ENCODE results near the gene MED28.
A peak's percentile ranks its signal among the peaks of the same experiment; 100 is the strongest.
"Not testable (repeated sequence)": the region's sequence is repeated elsewhere in the genome, so short reads cannot be mapped to it uniquely, and the experiment has no call there.

MED28 gene, protein sequence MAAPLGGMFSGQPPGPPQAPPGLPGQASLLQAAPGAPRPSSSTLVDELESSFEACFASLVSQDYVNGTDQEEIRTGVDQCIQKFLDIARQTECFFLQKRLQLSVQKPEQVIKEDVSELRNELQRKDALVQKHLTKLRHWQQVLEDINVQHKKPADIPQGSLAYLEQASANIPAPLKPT

GRCh38 chr4:17614416-17615299 lies at the start of gene MED28:
TSS of gene MED28 (plus strand) at chr4:17614641. CDS start at chr4:17614655, 14 bp downstream.
- Histone ChIP-seq H3K27me3 (no peaks in the 10 kb centered on the region), H3K4me1 (peaks cover 0 to 49% (median 34%) of the 10 kb centered on the region in 4 donors), H3K9me3 (no peaks in the 10 kb centered on the region), H3K36me3 (peaks cover 0 to 23% (median 14%) of the 10 kb centered on the region in 3 donors), H3K4me3 (peak within 1 kb of the TSS; percentile 79 to 87), H3K27ac (peak within 1 kb of the TSS; percentile 82 to 88)
- intact Hi-C loops (cut with DNase I; ENCODE audit: low total_unique reads), result loop anchor here (5.0 to 10.0 kb wide), 2 partner anchors 37 to 190 kb away; partner anchors contain the start of gene LAP3
- peak in 1 of 2 experiments; percentile 36 for TF ChIP-seq CTCF (IDR thresholded peaks at IDR 0.05)
- DNase-seq, result peak; percentile 97 to 98

DNA sequence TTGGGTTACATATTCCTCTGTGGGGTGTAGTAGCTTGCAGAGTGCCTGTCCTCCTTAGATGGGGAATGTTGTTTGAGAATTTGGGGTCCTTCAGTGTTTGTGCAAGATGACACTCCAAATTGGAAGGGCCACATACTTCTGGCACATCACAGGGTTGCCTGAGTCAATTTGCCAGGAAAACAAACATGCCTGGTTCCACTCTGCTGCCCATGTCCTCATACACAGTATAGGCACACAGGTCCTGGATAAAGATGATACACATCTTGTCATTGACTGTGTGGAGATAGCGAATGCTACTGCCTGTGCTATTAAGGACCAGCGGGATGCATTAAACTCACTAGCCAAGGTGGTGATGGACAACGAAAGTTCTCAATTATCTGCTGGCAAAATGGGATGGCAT lies 48.6 kb upstream of the MED28 start:
- intact Hi-C loops (cut with DNase I; ENCODE audit: low total_unique reads), result no loop called here

DNA sequence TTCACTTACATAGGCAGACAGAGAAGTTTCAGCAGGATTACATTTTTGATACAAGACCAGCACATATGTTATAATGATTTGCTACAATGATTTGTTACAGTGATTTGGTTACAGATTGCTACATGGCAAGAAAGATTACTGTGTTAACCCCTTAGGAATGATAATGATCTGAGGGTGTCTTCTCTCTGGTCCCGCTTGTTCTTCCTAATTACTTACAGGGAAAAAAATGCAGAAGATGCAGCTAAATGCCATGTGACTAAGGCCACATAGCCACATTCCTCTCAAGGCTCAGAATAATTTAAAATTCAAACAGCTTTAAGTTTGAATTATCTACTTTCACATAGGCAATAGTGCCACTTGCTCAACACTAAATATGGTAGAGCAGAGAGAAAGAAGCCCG lies 47.2 kb upstream of the MED28 start:
- Histone ChIP-seq H3K4me1 (no peaks in the 10 kb centered on the region), H3K9me3 (no peaks in the 10 kb centered on the region), H3K27me3 (no peaks in the 10 kb centered on the region), H3K36me3 (no peaks in the 10 kb centered on the region), H3K4me3 (no peak overlapping the region), H3K27ac (no peak overlapping the region)
- intact Hi-C loops (cut with DNase I; ENCODE audit: low total_unique reads), result no loop called here
- TF ChIP-seq CTCF (IDR thresholded peaks at IDR 0.05), result no peak
- no peak for DNase-seq

More for the DNA sequence above, 48.6 kb upstream of the MED28 start:
- DNase-seq, result no peak
- Histone ChIP-seq H3K9me3 (no peaks in the 10 kb centered on the region), H3K27me3 (no peaks in the 10 kb centered on the region), H3K4me1 (no peaks in the 10 kb centered on the region), H3K27ac (no peak overlapping the region), H3K4me3 (no peak overlapping the region), H3K36me3 (no peaks in the 10 kb centered on the region)
- TF ChIP-seq CTCF (IDR thresholded peaks at IDR 0.05), result no peak

DNA sequence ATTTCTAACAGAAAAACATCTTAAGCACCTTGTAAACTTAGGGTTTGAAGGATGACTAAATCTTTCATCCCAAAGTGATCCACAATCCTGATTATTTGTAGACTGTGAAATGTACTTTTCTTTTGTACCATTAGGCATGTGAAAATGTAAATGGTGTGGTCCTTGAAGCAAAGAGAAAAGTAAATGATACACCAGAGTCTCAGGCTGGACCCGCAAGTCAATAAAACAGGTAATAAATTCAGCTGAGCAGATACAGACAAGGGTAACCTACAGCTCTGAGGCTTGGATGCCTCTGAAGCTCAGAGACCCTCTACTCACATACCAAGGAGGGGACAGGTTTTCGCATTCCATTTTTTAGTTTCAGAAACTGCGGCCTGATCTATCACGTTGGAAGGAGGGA lies 40.2 kb upstream of the MED28 start:
- no peaks in the 10 kb centered on the region for H3K27me3 ChIP-seq
- H3K4me3 ChIP-seq, result no peak overlapping the region
- no peak for TF ChIP-seq CTCF (IDR thresholded peaks at IDR 0.05)
- H3K4me1 ChIP-seq, result peaks cover 0 to 18% (median 12%) of the 10 kb centered on the region in 4 donors
- no peaks in the 10 kb centered on the region for H3K36me3 ChIP-seq
- intact Hi-C loops (cut with DNase I; ENCODE audit: low total_unique reads), result no loop called here
- H3K9me3 ChIP-seq, result no peaks in the 10 kb centered on the region
- no peak for DNase-seq
- H3K27ac ChIP-seq, result no peak overlapping the region

DNA sequence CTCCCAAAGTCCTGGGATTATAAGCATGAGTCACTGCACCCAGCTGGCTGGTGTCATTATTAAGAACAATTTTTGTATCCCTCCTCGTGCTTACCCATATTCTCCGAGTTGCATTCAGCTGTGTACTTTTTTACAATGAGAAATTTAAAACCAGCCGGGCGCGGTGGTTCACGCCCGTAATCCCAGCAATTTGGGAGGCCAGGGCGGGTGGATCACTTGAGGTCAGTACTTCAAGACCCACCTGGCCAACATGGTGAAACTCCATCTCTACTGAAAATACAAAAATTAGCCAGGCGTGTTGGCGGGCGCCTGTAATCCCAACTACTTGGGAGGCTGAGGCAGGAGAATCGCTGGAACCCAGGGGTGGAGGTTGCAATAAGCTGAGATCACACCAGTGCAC lies 39.3 kb upstream of the MED28 start:
- peaks cover 0 to 18% (median 12%) of the 10 kb centered on the region in 4 donors for H3K4me1 ChIP-seq
- not testable (repeated sequence) for H3K9me3 ChIP-seq, DNase-seq, H3K27ac ChIP-seq, H3K36me3 ChIP-seq, H3K4me3 ChIP-seq, H3K27me3 ChIP-seq
- intact Hi-C loops (cut with DNase I; ENCODE audit: low total_unique reads), result loop anchor here (5.0 kb wide), 1 partner anchor 37 kb away; the partner anchor contains the start of gene MED28

Data from tibial artery (tissue), 4 donors.